Upper lobe of left lung (tissue), 4 donors: ENCODE measurements around the gene KIF12.

ENCODE experiments used
- CTCF ChIP-seq, 6 experiments: fragments of 450-650 bp in 4 of 6; fragments of 200-600 bp in 2 of 6; sonication (generic) in 2 of 6; IDR thresholded peaks; one replicate each; pipeline ENCODE4 v1.5.1; 2016 to 2019; ENCODE audit warnings: antibody characterized with exemption in 6 of 6
- EP300 ChIP-seq, 4 donors: sonication (generic); formaldehyde crosslinking; IDR thresholded peaks; one replicate each; pipeline ENCODE4 v1.5.1; 2017; ENCODE audit warnings: antibody characterized with exemption in 4 of 4, control low read depth in 2 of 4
- POLR2A ChIP-seq, 4 donors: fragments of 450-650 bp; IDR thresholded peaks; one replicate each; pipeline ENCODE4 v1.5.1; 2016 to 2017; ENCODE audit warnings: antibody characterized with exemption in 4 of 4, mild to moderate bottlenecking in 2 of 4
- POLR2AphosphoS5 ChIP-seq, 2 donors: sonication (generic); formaldehyde crosslinking; IDR thresholded peaks; one replicate each; pipeline ENCODE4 v1.5.1; 2017; ENCODE audit warnings: antibody characterized with exemption in 2 of 2

DNA sequence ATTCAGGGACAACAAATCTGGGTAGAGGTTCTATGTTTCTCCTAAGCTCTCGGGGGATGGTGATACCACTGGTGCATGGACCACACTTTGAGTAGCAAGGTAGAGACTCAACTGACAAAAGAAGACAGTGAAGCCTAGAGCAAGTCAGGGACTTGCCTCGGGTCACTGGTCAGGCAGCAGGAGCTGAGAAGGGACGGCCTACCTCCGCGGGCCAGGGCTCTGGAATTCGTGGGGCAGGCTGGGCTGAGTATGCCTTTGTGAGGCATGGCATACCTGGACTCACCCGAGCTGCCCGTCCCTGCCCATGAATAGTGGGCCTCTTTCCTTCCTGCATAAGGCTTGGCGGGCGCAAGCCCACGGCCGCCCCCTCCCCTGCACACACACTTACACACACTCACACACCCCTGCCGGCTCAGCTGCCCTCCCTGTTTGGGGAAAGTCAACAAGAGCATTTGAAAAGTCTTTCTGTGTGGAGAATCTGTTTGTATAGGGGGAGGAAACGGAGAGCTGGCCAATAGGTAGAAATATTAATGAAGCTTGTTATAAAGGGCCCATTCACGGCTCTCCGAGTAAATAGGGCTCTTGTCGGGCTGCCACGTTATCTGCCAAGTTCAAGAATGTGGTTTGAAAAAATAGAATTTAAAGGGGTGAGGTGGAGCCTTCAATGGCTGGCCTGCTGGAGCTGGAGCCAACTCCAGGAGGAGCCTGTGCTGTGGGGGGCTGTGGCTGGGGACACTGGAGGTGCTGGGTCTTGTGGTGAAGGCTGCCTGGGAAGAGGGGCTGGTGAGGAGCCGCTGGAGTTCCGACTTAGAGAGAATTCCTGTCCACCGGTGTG, 19.1 kb upstream of the KIF12 start:
- no peak for TF ChIP-seq CTCF (IDR thresholded peaks at IDR 0.05)
- no peak for TF ChIP-seq POLR2A (IDR thresholded peaks at IDR 0.05)
- no peak for TF ChIP-seq POLR2AphosphoS5 (IDR thresholded peaks at IDR 0.05)
- no peak for TF ChIP-seq EP300 (IDR thresholded peaks at IDR 0.05)
